WI38 (cell line): ENCODE results near the gene FADS6.

Source experiments
- H3K4me3 ChIP-seq: 2 replicates; pipeline ENCODE4 v1.5.1; 2011; ENCODE audit warnings: low read depth, mild to moderate bottlenecking, control low read depth, low read length
- CTCF ChIP-seq: IDR thresholded peaks from 2 replicates; pipeline ENCODE4 v1.5.1; 2012; ENCODE audit warnings: low read depth, mild to moderate bottlenecking, control low read depth, low read length

The FADS6 gene

GRCh38 chr17:74831444-74832146 is 61.8 kb downstream of the FADS6 start:
- no peak for TF ChIP-seq CTCF
- H3K4me3 ChIP-seq, result no peak overlapping the region

DNA sequence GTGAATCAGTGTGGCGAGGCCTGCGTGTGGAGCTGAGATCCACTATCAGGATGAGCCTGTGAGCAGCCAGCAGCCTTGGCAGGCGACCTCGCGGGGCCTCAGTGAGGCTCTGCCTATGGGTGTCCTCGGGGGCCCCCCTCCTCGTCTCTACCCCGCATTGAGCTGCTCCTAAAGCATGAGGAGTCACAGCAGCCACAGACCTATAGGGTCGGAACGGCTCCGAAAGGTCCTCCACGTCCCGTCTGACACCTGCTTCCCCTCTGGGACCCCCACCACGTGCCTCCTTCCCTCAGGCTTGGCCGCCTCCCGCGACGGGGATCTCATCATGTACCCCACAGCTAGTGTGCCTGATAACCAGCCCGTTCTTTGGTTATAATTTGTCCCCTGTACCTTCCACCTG is 62.6 kb downstream of the FADS6 start:
- TF ChIP-seq CTCF, result no peak
- no peak overlapping the region for H3K4me3 ChIP-seq

GRCh38 chr17:74827800-74828199 is 65.6 kb downstream of the FADS6 start:
- TF ChIP-seq CTCF, result no peak

More at GRCh38 chr17:74827800-74828199, 65.6 kb downstream of the FADS6 start:
- no peak overlapping the region for H3K4me3 ChIP-seq
